ENCODE measurements around the gene CEP68. TPM values are rescaled to one million over a fixed set of nuclear protein-coding genes. Genes with fewer than 3 reads are reported as not detected.

Gene CEP68
- total RNA-seq, 1 experiment from 2014 or later = 3.4 TPM

DNA sequence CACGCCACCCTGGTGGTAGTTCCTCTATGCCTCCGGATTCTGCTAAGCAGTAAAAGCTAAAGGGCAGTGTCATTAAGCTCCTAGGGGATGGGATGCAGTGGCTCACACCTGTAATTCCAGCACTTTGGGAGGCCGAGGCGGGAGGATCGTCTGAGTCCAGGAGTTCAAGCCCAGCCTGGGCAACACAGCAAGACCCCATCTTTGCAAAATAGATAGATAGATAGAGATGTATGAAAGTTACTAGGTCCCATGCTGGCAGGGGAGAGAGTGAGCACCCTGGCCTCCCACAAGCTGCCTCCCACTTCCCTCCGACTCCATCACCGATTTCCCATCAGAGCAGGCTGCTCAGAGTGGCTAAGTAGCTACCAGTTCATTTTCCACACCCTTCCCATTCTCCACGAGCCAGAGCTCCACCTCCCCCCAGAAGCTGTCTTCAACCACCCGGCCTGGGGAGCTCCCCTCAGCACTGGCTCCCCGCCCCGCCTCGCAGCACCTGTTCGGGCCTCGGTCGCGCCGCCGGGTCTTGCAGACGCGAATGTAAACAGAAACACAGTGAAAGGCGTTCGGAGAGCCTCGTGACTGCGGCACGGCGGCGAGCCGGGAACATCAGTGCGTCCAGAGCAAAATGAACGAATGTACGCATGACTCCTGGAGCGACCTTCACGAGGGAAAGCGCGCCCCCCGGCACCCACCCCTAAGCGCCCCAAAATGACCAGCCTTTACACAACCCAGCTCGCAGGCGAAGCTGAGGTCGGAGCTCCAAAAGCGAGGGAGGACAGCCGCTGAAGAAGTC is 598 bp upstream of the CEP68 start:
- no peak for DNase-seq (ENCODE audit: low spot score)

DNA sequence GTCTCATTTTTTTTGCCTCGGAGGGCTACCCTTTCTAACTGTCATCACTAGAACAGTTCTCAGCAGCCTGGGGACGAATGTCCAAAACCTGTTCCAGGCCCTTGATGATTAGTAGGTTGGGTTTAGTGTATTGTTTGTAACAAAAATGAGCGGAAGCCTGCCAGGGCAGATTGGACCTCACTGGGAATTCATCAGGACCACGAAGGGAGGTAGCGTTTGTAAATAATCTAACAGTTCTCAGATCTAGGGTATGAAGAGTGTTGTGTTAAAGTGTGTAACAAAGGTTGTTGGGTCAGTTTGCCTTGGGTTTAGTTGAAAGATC is 799 bp downstream of the CEP68 start:
- DNase-seq (ENCODE audit: low spot score) = peak; percentile 19

DNA sequence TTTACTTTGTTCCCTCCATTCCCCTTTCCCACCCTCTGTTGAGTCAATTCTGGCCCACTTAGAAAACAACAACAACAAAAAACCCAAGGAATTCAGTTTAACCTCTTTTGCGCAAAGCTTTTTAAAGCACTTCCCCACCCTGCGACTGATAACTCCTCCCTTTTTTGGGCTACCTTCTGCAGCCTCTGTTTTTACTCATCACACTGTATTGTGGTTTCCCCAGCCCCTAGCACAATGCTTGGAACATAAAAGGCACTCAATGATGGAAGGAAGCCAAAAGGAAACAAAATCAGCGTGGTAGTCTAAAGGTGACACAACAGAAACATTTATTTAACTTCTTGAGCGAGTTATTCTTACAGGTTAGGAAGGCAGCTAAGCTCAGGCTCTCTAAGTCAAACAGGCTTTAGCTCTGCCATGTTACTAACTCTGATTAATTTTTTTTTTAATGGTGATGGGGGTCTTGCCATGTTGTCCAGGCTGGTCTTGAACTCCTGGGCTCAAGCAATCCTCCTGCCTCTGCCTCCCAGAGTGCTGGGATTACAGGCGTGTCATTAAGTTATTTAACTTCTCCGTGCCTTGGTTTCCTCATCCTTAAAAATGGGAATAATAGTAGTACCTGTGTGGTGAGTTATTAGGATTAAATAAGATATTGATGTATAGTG is 1.3 kb downstream of the CEP68 start:
- DNase-seq (ENCODE audit: low spot score) = peak; percentile 57

DNA sequence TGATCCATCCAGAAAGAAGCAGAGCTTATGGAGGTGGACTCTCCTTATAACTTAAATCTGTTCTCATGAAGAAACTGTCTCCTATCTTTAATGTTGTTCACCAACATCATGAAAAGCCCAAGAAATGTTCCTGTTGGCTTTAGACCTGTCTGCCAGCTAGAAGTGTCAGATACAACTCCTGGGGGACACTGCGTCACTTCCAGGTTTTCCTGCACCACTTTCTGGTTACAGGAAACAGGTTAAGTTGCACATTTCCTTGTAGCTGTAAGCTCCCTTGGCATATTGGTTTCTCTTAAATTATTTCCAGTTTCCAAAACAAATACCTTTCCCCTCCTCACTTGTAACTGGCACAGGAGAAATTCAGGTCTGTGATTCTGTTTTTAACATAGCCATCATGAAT is 2.9 kb downstream of the CEP68 start:
- DNase-seq (ENCODE audit: low spot score) = no peak

DNA sequence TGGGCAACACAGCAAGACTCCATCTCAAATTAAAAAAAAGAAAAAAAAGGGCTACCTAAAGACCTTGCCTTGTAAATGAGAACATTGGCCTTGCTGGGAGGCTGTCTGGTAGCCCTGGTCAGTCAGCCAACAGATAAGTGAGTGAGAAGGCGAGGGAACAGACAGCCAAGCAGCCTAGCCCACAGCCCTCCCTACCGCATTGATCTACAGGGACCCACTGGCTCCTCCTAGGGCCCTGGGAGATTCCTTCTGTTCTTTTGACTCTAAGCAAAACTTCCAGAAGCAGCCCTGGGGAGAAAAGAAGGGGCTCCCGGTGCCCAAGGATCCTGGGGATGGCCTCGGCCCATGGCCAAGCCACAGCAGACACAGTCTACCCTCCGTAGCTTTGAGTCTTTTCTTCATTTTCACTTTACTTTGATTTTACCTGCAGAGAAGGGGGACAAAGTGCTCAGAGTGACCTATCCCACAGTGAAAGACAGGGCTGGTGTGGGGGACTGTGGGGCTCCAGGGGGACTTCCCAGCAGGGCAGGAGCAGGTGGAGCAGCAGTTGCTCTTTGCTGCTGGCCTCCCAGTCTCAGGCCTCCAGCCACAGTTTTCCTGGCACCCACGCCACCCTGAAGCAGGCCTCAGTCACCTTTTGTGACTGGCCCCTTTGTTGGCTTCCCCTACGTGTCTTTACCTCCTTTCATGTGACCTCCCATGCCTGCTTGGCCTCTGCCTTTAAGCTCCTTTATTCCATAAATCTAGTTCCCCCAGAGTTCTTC is 5.1 kb downstream of the CEP68 start:
- no peak for DNase-seq (ENCODE audit: low spot score)

DNA sequence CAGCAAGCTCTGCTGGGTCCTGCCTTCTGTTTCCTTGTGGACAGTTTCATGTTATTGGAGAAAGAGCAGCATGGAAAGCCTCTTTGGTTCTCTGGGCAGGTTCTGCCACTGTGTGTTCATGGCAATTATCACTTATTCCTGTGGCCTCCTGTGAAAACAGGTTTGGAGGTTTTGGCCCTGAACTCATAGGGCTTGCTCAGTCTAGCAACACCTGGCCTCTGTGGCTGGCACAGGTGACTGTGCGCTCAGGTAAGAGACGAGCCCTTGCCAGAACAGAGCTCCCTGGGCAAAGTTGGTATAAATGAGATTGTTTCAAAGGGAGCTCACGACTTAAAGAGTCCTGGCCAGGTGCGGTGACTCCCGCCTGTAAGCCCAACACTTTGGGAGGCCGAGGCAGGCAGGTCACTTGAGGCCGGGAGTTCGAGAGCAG is 5.7 kb downstream of the CEP68 start:
- no peak for DNase-seq (ENCODE audit: low spot score)

DNA sequence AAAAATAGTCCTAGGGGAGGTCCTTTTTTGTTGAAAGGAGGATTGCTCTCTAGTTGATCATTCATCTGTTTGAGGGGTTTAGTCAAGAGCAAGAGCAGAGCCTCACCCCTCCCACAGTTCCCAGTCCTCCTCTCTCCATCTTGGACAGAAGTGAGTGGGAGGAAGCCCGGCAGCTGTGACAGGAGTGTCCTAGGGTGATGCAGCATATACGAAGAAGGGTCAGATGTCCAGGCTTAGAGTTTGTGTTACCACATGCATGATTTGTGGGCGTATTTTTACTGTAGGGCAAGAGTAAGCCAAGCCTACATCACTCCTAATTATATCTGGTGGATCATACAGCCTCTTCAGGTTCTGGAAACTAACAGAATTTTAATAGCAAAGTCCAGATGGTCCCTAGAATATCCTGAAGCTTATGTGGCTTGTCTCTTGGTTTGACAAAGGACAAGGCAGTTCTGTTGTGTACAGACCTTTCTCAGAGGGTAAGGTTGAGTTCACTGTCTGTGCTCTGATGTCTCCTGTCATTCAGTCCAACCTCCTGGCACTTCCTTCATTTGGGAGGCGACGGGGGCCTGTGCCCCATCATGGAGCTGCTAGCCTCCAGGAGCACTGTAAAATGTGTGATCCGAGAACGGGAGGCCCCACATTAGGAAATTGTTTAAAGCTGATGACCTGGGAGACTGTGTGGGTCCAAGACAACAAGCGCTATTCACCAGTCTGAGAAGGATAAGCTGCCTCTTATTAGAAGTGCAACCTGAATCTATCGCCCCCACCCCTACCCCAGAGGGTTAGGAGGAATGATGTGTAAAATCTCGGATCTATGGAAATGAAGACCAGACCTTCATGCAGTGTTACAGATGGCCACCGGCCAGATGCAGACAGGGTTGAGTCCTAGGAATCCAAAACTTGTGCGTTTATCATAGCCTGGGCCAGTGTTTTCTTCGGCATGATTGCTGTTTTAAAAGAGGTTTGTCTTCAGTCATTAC is 6.9 kb downstream of the CEP68 start:
- no peak for DNase-seq (ENCODE audit: low spot score)

DNA sequence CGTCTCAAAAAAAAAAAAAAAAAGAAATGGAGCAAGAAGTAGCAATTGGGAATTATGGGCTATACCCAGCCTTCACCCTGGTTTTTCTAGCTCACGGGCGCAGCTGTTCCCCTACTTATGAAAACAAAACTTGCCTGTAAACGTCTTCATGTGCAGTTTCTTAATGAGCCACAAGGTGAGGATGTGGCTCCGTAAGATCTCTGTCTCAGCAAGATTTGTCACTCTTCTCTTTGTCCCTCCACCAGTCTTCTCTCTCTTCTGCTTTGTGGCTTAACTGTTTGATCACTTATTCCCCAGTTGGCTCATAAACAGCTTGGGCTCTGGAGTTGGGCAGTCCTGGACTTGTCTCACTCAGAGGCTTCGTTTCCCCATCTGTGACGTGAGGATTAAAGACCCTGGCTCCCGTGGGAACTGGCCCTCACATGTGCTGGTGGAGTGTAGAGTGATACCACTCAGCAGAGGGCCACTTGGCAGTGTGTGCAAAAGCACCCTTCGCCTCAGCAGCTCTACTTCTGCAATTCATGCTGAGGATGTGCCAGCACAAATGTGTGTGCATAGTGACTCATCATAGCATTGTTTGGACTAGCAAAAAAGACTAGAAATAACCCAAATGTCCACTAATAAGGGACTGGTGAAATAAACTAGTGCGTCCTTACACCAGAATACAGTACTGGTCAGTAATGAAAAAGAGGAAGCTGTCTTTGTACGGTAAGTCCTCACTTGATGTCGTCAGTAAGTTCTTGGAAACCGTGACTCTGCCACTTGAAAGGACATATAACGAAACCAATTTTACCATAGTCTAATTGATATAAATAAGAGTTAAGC is 8.7 kb downstream of the CEP68 start:
- DNase-seq (ENCODE audit: low spot score) = peak; percentile 80

DNA sequence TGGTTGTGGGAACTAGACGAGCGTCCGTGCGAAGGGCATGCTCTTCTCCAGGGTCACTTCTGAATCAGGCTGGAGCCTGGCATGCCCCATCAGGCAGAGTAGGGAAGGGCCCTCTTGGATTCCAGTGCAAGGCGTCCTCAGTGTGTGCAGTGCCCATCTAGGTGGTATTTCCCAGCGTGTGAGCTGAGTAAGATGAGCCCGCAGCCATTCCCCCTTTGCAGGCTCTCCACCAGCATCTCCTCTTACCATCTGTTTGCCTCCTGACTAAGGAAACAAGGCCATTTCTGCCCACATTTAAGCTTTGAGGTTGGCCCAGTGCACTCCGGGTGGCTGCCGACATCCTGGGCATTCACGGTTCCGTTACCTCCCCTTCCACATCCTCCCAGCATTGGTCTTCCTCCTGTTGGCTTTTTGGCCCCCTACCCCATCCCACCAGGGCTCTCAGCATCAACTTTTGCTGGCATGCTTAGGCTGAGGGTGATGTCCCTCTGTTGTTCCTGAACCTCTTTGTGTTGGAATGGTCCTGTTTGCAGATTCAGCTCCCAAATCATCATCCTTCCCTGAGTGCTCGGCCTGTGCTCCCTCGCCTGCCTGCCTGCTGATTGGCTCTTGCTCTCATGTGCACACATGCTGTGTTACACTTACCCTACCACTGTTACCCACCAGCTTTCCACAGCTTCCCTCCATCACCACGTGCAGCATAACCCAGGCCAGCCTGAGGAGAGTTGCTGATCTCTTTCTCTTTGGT is 11.8 kb downstream of the CEP68 start:
- DNase-seq (ENCODE audit: low spot score) = no peak

DNA sequence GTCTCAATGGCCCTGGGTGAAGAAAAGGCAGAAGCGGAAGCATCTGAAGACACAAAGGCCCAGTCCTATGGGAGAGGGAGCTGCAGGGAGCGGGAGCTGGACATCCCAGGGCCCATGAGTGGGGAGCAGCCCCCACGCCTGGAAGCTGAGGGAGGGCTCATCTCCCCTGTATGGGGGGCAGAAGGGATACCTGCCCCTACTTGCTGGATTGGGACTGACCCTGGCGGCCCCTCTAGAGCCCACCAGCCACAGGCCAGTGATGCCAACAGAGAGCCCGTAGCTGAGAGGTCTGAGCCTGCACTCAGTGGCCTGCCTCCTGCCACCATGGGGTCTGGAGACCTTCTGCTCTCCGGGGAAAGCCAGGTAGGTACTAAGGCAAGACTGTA is 13.2 kb downstream of the CEP68 start:
- DNase-seq (ENCODE audit: low spot score) = no peak

DNA sequence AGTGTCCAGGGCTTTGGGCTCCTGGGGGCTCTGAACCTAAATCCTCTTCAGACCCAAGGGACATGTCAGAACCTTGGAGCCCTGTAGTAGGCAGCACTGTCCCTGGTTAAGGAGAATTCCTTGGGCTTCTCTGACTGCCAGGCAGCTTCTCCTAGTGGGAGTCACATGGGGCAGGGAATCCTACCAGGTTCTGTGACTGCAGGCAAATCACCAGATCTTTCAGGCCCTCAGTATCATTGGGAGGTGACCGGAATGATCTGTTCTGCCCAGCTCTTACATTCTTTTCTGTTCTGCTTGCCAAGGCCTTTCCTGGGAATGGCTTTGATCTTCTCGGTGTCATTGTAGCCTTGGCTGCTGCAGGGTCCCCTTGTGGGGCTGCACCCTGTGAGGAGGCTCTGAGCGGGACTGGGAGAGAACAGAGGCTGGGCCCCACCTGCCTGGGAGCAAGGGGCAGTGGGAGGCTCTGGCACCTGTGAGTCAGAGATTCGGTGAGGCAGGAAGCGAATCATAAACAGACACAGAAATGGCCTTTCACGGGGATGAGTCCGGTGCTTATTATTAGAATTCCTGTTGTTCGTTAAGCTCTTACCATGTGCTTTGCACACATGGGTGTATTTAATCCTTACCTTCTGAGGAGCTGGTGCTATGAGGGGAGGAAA is 14.1 kb downstream of the CEP68 start:
- peak; percentile 65 for DNase-seq (ENCODE audit: low spot score)

DNA sequence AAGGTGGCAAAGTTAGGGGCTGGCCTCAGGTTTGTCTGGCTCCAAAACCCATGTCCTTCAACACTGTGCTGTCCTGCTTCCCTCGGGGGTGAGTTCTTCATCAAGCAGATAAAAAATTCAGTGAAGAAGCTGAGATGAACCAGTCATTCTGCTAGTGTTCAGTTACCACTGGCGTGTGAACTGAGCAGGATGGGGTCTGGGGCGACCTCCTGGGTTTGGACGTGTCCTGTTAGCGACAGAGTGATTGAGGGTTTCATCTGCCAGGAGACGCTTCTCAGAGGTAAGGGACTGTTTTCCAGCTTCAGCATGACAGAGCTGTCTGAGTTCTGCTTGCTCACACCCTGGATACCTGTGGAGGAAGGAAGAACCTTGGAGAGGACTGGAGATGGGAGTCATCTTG is 14.6 kb downstream of the CEP68 start:
- DNase-seq (ENCODE audit: low spot score) = no peak

DNA sequence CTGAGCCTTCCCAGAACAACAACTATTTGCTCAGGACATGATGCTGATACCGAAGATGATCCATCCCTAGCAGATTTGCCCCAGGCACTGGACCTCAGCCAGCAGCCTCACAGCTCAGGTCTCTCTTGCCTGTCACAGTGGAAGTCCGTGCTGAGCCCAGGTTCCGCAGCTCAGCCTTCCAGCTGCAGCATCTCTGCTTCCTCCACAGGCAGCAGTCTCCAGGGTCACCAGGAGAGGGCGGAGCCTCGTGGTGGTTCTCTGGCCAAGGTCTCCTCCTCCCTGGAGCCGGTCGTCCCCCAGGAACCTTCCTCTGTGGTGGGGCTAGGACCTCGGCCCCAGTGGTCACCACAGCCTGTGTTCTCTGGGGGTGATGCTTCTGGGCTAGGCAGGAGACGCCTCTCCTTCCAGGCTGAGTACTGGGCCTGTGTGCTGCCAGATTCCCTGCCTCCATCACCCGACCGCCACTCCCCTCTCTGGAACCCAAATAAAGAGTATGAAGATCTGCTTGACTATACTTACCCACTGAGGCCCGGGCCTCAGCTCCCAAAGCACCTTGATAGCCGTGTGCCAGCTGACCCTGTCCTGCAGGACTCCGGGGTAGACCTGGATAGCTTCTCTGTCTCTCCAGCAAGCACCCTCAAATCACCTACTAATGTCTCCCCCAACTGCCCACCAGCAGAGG is 15.4 kb downstream of the CEP68 start:
- DNase-seq (ENCODE audit: low spot score) = no peak

DNA sequence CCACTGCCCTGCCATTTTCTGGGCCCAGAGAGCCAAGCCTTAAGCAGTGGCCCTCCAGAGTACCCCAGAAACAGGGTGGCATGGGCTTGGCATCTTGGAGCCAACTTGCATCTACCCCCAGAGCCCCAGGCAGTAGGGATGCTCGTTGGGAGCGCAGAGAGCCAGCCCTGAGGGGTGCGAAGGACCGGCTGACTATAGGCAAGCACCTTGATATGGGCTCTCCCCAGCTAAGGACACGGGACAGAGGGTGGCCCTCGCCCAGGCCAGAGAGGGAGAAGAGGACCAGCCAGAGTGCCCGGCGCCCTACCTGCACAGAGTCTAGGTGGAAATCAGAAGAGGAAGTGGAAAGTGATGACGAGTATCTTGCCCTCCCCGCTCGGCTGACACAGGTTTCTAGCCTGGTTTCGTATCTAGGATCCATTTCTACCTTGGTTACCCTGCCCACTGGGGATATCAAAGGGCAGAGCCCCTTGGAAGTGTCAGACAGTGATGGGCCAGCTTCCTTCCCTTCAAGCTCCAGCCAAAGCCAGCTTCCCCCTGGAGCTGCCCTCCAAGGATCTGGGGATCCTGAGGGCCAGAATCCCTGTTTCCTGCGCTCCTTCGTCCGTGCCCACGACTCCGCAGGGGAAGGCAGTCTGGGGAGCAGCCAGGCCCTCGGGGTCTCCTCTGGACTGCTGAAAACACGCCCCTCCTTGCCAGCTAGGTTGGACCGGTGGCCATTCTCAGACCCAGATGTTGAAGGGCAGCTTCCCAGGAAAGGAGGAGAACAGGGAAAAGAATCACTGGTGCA is 16.2 kb downstream of the CEP68 start:
- DNase-seq (ENCODE audit: low spot score) = no peak

DNA sequence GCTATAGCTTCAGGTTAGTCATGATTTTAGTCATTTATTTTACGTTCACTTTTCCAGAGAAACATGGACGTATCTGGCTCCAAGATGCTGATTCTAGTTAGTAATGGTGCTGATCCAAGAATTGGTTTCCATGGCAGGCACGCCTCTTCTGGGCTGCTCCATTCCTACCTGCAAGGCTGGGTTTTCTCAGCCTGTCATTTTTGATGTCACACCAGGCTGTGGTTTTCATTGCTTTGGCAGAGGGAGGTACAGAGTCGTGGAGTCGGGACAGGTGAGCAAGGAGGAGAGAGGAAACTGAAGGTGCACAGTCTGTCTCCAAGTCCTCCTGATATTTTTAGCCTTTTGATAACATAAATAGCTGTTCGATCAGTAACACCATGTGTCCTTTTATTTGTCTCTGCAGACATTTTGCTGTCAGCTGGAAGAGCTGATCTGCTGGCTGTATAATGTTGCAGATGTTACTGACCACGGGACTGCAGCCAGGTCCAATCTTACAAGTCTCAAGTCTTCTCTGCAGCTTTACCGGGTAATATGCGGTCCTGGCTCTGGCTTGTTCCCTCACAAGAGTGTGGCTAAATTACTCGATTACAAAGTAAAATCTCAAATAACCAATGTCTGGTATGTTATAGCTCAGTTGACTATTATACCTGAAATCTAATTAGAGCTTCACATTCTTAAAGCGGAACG is 17.8 kb downstream of the CEP68 start:
- no peak for DNase-seq (ENCODE audit: low spot score)

DNA sequence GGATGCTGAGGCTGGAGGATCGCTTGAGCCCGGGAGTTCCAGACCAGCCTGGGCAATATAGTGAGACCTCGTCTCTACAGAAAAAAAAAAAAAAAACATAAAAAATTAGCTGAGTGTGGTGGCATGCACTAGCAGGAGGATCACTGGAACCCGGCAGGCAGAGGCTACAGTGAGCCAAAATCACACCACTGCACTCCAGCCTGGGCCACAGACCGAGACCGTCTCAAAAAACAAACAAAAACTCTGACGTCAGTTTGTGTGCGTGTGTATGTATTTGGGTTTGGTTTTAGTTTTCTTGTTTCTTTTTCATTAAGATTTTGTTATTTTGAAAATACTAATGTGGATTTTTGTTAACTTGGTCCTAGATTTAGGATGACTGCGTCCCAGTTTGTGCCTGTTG is 19.0 kb downstream of the CEP68 start:
- no peak for DNase-seq (ENCODE audit: low spot score)

DNA sequence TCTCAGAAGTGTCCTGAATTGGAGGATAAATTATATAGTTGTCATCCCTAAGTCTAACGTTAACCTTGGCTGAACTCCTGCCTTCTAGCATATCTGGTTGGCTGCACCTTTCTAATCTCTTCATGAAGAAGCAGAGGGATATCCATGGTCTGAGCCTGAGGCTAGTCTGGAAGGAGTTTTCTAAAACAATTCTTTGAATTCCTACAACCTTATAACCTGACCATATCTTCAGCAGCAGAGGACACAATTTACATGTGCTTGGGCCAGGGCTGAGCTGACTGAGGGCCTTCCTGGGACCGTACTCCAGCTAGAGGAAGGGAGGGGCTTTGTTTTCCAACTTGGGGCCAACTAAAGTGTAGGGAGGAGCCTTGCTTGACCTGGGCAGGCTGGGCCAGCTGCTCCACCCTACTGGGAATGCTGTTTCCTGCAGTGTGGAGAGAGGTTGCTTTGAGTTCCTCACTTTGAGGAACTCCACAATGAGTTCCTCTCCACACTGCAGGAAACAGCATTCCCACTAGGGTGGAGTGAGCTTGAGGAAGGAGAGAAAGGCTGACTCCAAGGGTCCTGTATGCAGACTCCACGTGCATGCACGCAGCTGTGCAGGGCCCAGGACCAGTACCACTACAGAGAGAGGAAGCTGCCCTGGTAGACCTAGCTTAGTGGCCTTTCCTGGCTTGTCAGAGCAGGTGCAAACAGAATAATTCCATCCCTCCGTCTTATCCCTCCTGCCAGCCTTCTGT is 19.6 kb downstream of the CEP68 start:
- DNase-seq (ENCODE audit: low spot score) = peak; percentile 79

Data from HT-29 (cell line).